Measurements from ENCODE around the gene TRMT1.

The TRMT1 gene

GRCh38 chr19:13056052-13056660 is 60.4 kb downstream of the TRMT1 start:
- no peak for TF ChIP-seq CTCF (IDR thresholded peaks at IDR 0.05; ENCODE audit: low read depth, low read length)
- peak; percentile 63 for DNase-seq (ENCODE audit: extremely low read depth, low read depth)

GRCh38 chr19:13055213-13056051 is 61.1 kb downstream of the TRMT1 start:
- TF ChIP-seq CTCF (IDR thresholded peaks at IDR 0.05; ENCODE audit: low read depth, low read length) = no peak; the same call in 1 of the 2 replicates
- DNase-seq (ENCODE audit: extremely low read depth, low read depth) = peak; percentile 89
